GM18505 (cell line): ENCODE results near the gene GATC.
A peak's percentile ranks its signal among the peaks of the same experiment; 100 is the strongest.

Experiments
- ATAC-seq: cut with Tn5 transposase; IDR thresholded peaks from one replicate; pipeline ENCODE4 v1.9.1; 2021; ENCODE audit not compliant: unreplicated experiment
- POLR2A ChIP-seq: IDR thresholded peaks from 4 replicates; pipeline ENCODE4 v1.6.1; 2011; ENCODE audit warnings: borderline replicate concordance; ENCODE audit not compliant: insufficient read depth, insufficient read length; ENCODE audit errors: extremely low read depth

GATC gene

GRCh38 chr12:120489018-120489417 lies 42.8 kb downstream of the GATC start:
- ATAC-seq = no peak
- TF ChIP-seq POLR2A = no peak

GRCh38 chr12:120490325-120490724 lies 44.1 kb downstream of the GATC start:
- TF ChIP-seq POLR2A = no peak
- no peak for ATAC-seq

GRCh38 chr12:120490833-120491512 lies 44.7 kb downstream of the GATC start:
- no peak for ATAC-seq
- no peak for TF ChIP-seq POLR2A

- ATAC-seq = peak; percentile 3
- no peak for TF ChIP-seq POLR2A
These were observed 49.0 kb downstream of the GATC start for GRCh38 chr12:120495186-120495730.

GRCh38 chr12:120495731-120496412 lies 49.6 kb downstream of the GATC start, which contains the start of gene DYNLL1:
Gene DYNLL1 (plus strand): TSS chr12:120496113. CDS start chr12:120496422, 309 bp downstream.
- TF ChIP-seq POLR2A = peak; percentile 96
- ATAC-seq = peak; percentile 96

GRCh38 chr12:120496413-120497340 lies 50.4 kb downstream of the GATC start:
- ATAC-seq = peak; percentile 28
- TF ChIP-seq POLR2A = no peak

GRCh38 chr12:120497524-120498150 lies 51.4 kb downstream of the GATC start:
- no peak for ATAC-seq

GRCh38 chr12:120498870-120499515 lies 52.7 kb downstream of the GATC start:
- no peak for TF ChIP-seq POLR2A
- no peak for ATAC-seq

More at GRCh38 chr12:120497524-120498150, 51.4 kb downstream of the GATC start:
- no peak for TF ChIP-seq POLR2A

- ATAC-seq = no peak
- no peak for TF ChIP-seq POLR2A
These were observed 54.3 kb downstream of the GATC start for GRCh38 chr12:120500581-120500980.

GRCh38 chr12:120504587-120504986 lies 58.3 kb downstream of the GATC start:
- no peak for TF ChIP-seq POLR2A
- no peak for ATAC-seq

- TF ChIP-seq POLR2A = no peak
These were observed 62.3 kb downstream of the GATC start for GRCh38 chr12:120508537-120508936.

More at GRCh38 chr12:120508537-120508936, 62.3 kb downstream of the GATC start:
- no peak for ATAC-seq
